Heart right ventricle (tissue), 16 donors: ENCODE measurements around the gene ZFPL1. TPM values are rescaled to one million over a fixed set of nuclear protein-coding genes. Genes with fewer than 3 reads are reported as not detected.

ENCODE experiments used
- ATAC-seq, 8 donors: fragments of 200-7000 bp; cut with Tn5 transposase; one replicate each; pipeline ENCODE4 v1.9.1; 2020; ENCODE audit warnings: mild to moderate bottlenecking in 8 of 8, moderate library complexity in 8 of 8, moderate number of reproducible peaks in 1 of 8
- DNase-seq, 2 donors: peaks; one replicate each; pipeline ENCODE4 v3.0.0-alpha.2; 2020
- H3K27ac ChIP-seq, 10 donors: fragments of 200-600 bp; sonication (generic) in 2 of 10; one replicate each; pipeline versions ENCODE4 v1.5.0 to v1.8.0; 2020 to 2022; ENCODE audit warnings: mild to moderate bottlenecking in 3 of 10
- H3K27me3 ChIP-seq, 7 donors: fragments of 200-600 bp; one replicate each; pipeline ENCODE4 v1.8.0; 2021 to 2022; ENCODE audit warnings: mild to moderate bottlenecking in 2 of 7
- H3K36me3 ChIP-seq, 9 donors: fragments of 200-600 bp; sonication (generic) in 1 of 9; one replicate each; pipeline versions ENCODE4 v1.5.0 to v1.8.0; 2020 to 2022; ENCODE audit warnings: mild to moderate bottlenecking in 2 of 9
- H3K4me1 ChIP-seq, 9 donors: fragments of 200-600 bp; sonication (generic) in 1 of 9; one replicate each; pipeline versions ENCODE4 v1.5.0 to v1.8.0; 2020 to 2022; ENCODE audit warnings: mild to moderate bottlenecking in 4 of 9
- H3K4me3 ChIP-seq, 10 donors: fragments of 200-600 bp; sonication (generic) in 2 of 10; one replicate each; pipeline versions ENCODE4 v1.5.0 to v1.8.0; 2020 to 2022; ENCODE audit warnings: mild to moderate bottlenecking in 7 of 10, moderate library complexity in 2 of 10
- H3K9me3 ChIP-seq, 11 donors: fragments of 200-600 bp in 10 of 11; sonication (generic) in 2 of 11; one replicate each; pipeline versions ENCODE4 v1.5.0 to v1.8.0; 2013 to 2022; ENCODE audit warnings: mild to moderate bottlenecking in 2 of 11, control low read depth in 1 of 11, moderate library complexity in 1 of 11
- WGBS, 2 donors: extraction: QIAGEN DNeasy Blood & Tissue Kit; methylation state at CpG; one replicate each; pipeline ENCODE4 v1.1.7; 2013; ENCODE audit warnings: inconsistent platforms in 1 of 2; 5-methylcytosine and 5-hydroxymethylcytosine counted together
- intact Hi-C, 10 donors: fragments of 100-400 bp; cut with DNase I; formaldehyde crosslinking; loops; one replicate each; pipeline versions ENCODE4 v1.11.1 to v1.14.2; 2022
- polyA plus RNA-seq, 2 donors: library from polyadenylated mRNA; stranded (reverse); fragments of 200-250 nt; gene quantifications; one replicate each; pipeline ENCODE4 v1.2.3, GENCODE V29; 2013
- total RNA-seq, 10 donors: library from RNA; stranded (reverse); fragmentation: NEBNext Ultra II Directional in 3 of 10; extraction: Animal tissue kit (Norgen Biotek cat#: 25700) in 3 of 10; gene quantifications; one replicate each; pipeline versions ENCODE4 v1.2.1 to v1.2.4, GENCODE V29; 2021 to 2023
- TF ChIP-seq, protein P1 (sequence below), 9 donors: fragments of 200-600 bp; sonication (generic) in 2 of 9; IDR thresholded peaks; one replicate each; pipeline versions ENCODE4 v1.5.0 to v1.8.0; 2021 to 2022; ENCODE audit warnings: antibody characterized with exemption in 9 of 9, mild to moderate bottlenecking in 5 of 9, moderate library complexity in 1 of 9
- donor health status: Arrhythmogenic right ventricular cardiomyopathy.
- donor health status: ischemic (EF 13 %, LVEDD 7.1; RV severe dilation, severe dysfunction).
- donor health status: healthy with polysubstance abuse.
- donor health status: DM: no; HTN: yes; CAD: no.
- donor health status: DM: no; HTN: no; CAD: no.
- donor health status: ischemic (EF 25% LVEDD 6.9; RV normal size, moderate dysfunction).
- donor health status: ischemic (EF 25% LVEDD 5.7; RV mildly dilated, moderate dysfunction).
- donor health status: healthy.
- donor health status: DM: yes; HTN: yes; CAD: no.
- donor health status: Ischemic cardiomyopathy.
- donor health status: ischemic (EF 35%, LVEDD 5.7; RV mildly dilated, moderate dysfunction).
- donor health status: nonischemic (EF 11% LVEDD 7.7; RV severe dilation, severe dysfunction).
- donor health status: DM: yes; HTN: yes; CAD: no.
- donor health status: PGD.
- donor health status: ischemic (EF 29% LVEDD 5.4; RV normal size, mild dysfunction).
- donor health status: nonischemic (EF 23%, LVEDD 6.1; RV moderate dilation, normal function).

The ZFPL1 gene
- total and polyA plus RNA-seq, 12 donors, result 21.5 to 49.2 (median 25.6) TPM

DNA sequence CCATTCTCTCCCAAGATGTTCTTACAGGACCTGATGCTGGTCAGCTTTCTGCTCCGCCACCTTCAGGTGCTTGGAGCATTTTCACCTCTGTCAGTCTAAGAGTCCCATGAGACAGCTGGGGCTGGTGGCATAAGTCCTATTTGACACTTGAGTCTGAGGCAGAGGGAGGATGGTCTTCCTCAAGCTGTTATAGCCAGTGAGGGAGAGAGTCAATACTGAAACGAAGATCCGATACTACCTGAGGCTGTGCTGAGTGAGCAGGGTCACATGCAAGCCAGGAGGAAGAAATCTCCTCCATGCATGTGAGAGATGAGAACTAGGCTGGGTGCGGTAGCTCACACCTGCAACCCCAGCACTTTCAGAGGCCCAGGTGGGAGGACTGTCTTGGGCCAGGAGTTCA, 5.6 kb downstream of the ZFPL1 start:
- no peak overlapping the region for H3K27ac ChIP-seq
- TF ChIP-seq, protein P1, sequence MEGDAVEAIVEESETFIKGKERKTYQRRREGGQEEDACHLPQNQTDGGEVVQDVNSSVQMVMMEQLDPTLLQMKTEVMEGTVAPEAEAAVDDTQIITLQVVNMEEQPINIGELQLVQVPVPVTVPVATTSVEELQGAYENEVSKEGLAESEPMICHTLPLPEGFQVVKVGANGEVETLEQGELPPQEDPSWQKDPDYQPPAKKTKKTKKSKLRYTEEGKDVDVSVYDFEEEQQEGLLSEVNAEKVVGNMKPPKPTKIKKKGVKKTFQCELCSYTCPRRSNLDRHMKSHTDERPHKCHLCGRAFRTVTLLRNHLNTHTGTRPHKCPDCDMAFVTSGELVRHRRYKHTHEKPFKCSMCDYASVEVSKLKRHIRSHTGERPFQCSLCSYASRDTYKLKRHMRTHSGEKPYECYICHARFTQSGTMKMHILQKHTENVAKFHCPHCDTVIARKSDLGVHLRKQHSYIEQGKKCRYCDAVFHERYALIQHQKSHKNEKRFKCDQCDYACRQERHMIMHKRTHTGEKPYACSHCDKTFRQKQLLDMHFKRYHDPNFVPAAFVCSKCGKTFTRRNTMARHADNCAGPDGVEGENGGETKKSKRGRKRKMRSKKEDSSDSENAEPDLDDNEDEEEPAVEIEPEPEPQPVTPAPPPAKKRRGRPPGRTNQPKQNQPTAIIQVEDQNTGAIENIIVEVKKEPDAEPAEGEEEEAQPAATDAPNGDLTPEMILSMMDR (IDR thresholded peaks at IDR 0.05), result no peak
- H3K27me3 ChIP-seq, result no peaks in the 10 kb centered on the region
- ATAC-seq (no peak), DNase-seq (no peak)
- peaks cover 0 to 52% (median 17%) of the 10 kb centered on the region in 9 donors for H3K36me3 ChIP-seq
- no peaks in the 10 kb centered on the region for H3K9me3 ChIP-seq
- no peak overlapping the region for H3K4me3 ChIP-seq
- H3K4me1 ChIP-seq, result peaks cover 5 to 14% (median 11%) of the 10 kb centered on the region in 9 donors
- intact Hi-C loops, result loop anchor here in 3 of 10 donors (5.0 to 10.0 kb wide), 3 partner anchors 42 to 165 kb away; partner anchors contain the start of genes ARL2 (in 1 of the 3) and PPP2R5B (in 1 of the 3)
- 94 to 95% methylated on average over 4 of the region's 4 CpGs for WGBS, 2 donors

DNA sequence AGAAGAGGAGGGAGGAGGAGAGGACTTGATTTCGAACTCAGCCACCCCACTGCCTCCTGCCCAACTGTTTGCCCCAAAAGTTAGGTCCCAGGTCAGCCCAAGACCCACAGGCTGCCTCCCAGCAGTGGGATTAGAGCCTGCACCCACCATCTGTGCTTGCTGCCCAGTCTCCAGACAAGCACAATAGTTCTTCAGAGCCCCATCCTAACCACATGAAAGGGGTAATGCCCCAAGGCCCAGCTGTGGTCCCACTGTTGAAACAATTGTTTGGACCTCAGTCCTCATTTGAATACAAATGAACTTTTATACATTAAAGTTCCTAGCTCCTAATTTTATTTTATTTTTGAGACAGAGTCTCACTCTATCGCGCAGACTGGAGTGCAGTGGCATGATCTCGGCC, 6.6 kb downstream of the ZFPL1 start:
- ATAC-seq (no peak), DNase-seq (no peak)
- Histone ChIP-seq H3K9me3 (no peaks in the 10 kb centered on the region), H3K27ac (no peak overlapping the region), H3K4me3 (no peak overlapping the region), H3K27me3 (no peaks in the 10 kb centered on the region), H3K4me1 (peaks cover 0 to 6% (median 2%) of the 10 kb centered on the region in 9 donors), H3K36me3 (peaks cover 0 to 44% (median 17%) of the 10 kb centered on the region in 9 donors)
- TF ChIP-seq, protein P1 (IDR thresholded peaks at IDR 0.05), result no peak
- WGBS, 2 donors, result 97 to 98% methylated on average over 4 of the region's 4 CpGs
- intact Hi-C loops, result no loop called here

DNA sequence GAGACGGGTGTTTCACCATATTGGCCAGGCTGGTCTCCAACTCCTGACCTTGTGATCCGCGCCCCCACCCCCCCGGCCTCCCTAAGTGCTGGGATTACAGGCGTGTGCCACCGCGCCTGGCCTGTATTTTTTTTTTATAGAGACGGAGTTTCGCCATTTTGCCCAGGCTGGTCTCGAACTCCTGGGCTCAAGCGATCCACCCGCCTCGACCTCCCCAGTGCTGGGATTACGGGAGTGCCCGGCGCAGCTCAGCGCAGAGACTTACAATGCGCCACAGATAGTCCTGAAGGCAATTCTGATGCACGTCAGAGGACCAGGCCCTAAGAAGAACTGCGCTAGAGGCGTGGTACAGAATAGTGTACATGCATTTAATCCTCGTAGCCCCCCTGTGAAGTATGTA, 11.4 kb downstream of the ZFPL1 start:
- Histone ChIP-seq H3K27me3 (no peaks in the 10 kb centered on the region), H3K27ac (peak overlapping the region; percentile 67 to 96 (median 93)), H3K9me3 (no peaks in the 10 kb centered on the region), H3K36me3 (peaks cover 0 to 28% (median 2%) of the 10 kb centered on the region in 9 donors), H3K4me1 (peaks cover 4 to 26% (median 16%) of the 10 kb centered on the region in 9 donors), H3K4me3 (peak overlapping the region in 9 of 10 donors; percentile 75 to 94 (median 86))
- peak in 2 of 8 donors; percentile 3 to 38 for ATAC-seq
- intact Hi-C loops, result loop anchor here in 3 of 10 donors (5.0 kb wide), 3 partner anchors 68 to 738 kb away; partner anchors contain the start of genes ARL2 (in 1 of the 3), RPS6KA4 (in 1 of the 3) and SNX15 (in 1 of the 3)
- TF ChIP-seq, protein P1 (IDR thresholded peaks at IDR 0.05), result no peak
- 69 to 78% methylated on average over 22 of the region's 22 CpGs for WGBS, 2 donors
- no peak for DNase-seq

DNA sequence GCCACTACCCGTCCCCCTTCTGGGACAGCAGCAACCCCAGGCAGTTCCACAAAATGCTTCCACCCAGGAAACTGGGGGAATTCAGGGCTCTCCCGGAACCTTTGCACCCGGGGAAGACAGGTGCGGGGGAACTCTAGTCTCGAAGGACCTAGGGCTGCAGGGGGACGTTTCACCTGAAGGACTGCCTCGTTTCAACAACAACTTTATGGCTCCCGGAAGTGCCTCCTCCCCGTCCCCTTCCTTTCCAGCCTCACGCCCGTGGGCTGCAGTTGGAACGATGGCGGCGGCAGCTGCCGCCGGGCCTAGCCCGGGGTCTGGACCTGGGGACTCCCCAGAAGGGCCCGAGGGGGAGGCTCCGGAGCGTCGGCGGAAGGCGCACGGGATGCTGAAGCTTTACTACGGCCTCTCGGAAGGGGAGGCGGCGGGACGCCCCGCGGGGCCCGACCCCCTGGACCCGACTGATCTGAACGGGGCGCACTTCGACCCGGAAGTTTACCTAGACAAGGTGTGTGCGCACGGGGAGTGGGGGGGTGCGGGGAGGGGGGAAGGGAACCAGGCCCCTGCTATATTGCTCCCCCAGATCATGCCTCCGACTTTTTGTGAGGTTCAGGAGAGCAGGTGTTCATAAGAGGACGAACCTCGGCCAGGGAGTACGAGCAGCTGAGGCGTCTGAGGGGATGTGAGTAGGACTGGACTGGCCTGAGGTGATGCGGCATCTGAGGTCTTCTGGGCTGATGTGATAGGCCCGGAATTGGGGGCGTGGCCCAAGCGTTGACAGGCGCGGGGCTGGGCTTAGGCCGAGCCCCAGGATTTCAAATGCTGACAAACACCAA, 12.2 kb downstream of the ZFPL1 start, which contains the start of gene VPS51:
TSS of gene VPS51 (plus strand) at position 241 of the 833 bp plus-strand sequence. CDS start at position 278, 37 bp downstream.
- Histone ChIP-seq H3K4me3 (peak within 1 kb of the TSS; percentile 75 to 94 (median 86)), H3K9me3 (no peaks in the 10 kb centered on the region), H3K27ac (peak within 1 kb of the TSS; percentile 67 to 96 (median 93)), H3K4me1 (peaks cover 4 to 31% (median 18%) of the 10 kb centered on the region in 9 donors), H3K36me3 (peaks cover 0 to 32% (median 2%) of the 10 kb centered on the region in 9 donors), H3K27me3 (no peaks in the 10 kb centered on the region)
- TF ChIP-seq, protein P1 (IDR thresholded peaks at IDR 0.05), result no peak
- WGBS, 2 donors, result 0 to 1% methylated on average over 51 to 52 of the region's 52 CpGs
- DNase-seq (peak; percentile 83 to 90), ATAC-seq (peak; percentile 94 to 96 (median 95))
- intact Hi-C loops, result loop anchor here in 4 of 10 donors (1.0 to 5.0 kb wide), 4 partner anchors 12 to 739 kb away; partner anchors contain the start of genes CDCA5 (in 2 of the 4), ZFPL1 (in 2 of the 4), ARL2 (in 1 of the 4) and RPS6KA4 (in 1 of the 4)
